Measurements from ENCODE around the gene HECTD1. TPM values are rescaled to one million over a fixed set of nuclear protein-coding genes. Genes with fewer than 3 reads are reported as not detected.

Gene HECTD1
- total and polyA plus RNA-seq, 10 of the 15 experiments (the other 5 are each of a cell fraction or from before 2014, with no cell fraction given): 27.3 to 116 (median 57.7) TPM

DNA sequence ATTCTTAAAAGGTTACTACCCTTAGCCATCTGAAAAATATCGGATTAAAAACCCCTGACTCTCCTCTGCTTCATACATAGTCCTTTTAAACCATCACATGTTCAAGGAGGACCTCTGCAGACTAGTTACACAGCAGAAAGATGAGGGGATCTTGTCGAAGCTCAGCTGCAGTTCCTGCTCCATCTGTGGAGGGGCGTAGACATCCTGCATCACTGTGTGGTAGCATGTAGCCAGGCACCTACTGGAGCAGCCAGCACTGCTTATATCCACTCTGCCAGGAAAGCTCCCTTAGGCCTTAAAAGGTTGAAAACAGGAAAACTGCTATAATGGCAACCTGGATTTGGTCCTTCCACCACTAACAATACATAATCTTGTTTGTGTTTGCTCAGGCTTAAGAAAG is 123.8 kb downstream of the HECTD1 start:
- CTCF ChIA-PET: interaction anchor here (0.7 to 6.8 kb wide), 5 partner anchors 46 to 364 kb away, joined by 3 to 97 read pairs (median 3); no protein-coding TSS in a partner anchor
- POLR2A ChIA-PET: interaction anchor here (0.6 kb wide), 1 partner anchor 85 kb away, joined by 4 read pairs; no protein-coding TSS in a partner anchor

More for the DNA sequence above, 123.8 kb downstream of the HECTD1 start:
- no peaks in the 10 kb centered on the region for H4K20me1 ChIP-seq (ENCODE audit: control insufficient read depth, insufficient read depth)
- DNase-seq (ENCODE audit: low read depth, low spot score): no peak
- 65% methylated on average over 3 of the region's 3 CpGs for WGBS (ENCODE audit: insufficient coverage, insufficient replicate concordance, low lambda C conversion rate, missing lambda C conversion rate)
- no peaks in the 10 kb centered on the region for H3K79me2 ChIP-seq (ENCODE audit: control insufficient read depth, insufficient read depth, low read length)
- no TSS peak for BruUV-seq (replicated peaks)
- no peaks in the 10 kb centered on the region for H3K27me3 ChIP-seq (replicated peaks in 1 of 2; ENCODE audit: control insufficient read depth in 2 of 2, insufficient read depth in 2 of 2, low read length in 1 of 2)
- in situ Hi-C loops (cut with MboI) (loop anchor here (5.0 kb wide), 1 partner anchor 101 kb away; no protein-coding TSS in a partner anchor), intact Hi-C loops (cut with micrococcal nuclease; ENCODE audit: unreplicated experiment) (no loop called here)
- ATAC-seq: peak; percentile 68
- H2AFZ ChIP-seq (ENCODE audit: control insufficient read depth, low read depth, low read length): peak overlapping the region; percentile 2; the same call in 1 of the 2 replicates
- H3K9ac ChIP-seq (ENCODE audit: control insufficient read depth, insufficient read depth, low read length): no peak overlapping the region
- H3K4me2 ChIP-seq (ENCODE audit: control insufficient read depth, insufficient read depth): no peak overlapping the region
- RAD21 ChIA-PET (ENCODE audit: unreplicated experiment): interaction anchor here (1.0 to 2.8 kb wide), 2 partner anchors 103 to 205 kb away, joined by 4 to 41 read pairs; no protein-coding TSS in a partner anchor
- no peak overlapping the region for H3K27ac ChIP-seq (ENCODE audit: control insufficient read depth, insufficient read depth)
- no peaks in the 10 kb centered on the region for H3K36me3 ChIP-seq (ENCODE audit: control insufficient read depth in 2 of 2, insufficient read depth in 2 of 2, low read length in 1 of 2)
- no peak overlapping the region for H3K4me3 ChIP-seq
- SMC1A ChIA-PET (ENCODE audit: uncharacterized antibody, unreplicated experiment): interaction anchor here (1.3 to 3.5 kb wide), 4 partner anchors 10 to 277 kb away, joined by 4 to 34 read pairs (median 14); no protein-coding TSS in a partner anchor
- H3K4me1 ChIP-seq (ENCODE audit: control insufficient read depth, insufficient read depth, low read length): no peaks in the 10 kb centered on the region
- no peaks in the 10 kb centered on the region for H3K9me3 ChIP-seq (replicated peaks; ENCODE audit: control insufficient read depth, insufficient read depth, low read length)
- no peak for FAIRE-seq
- TF ChIP-seq, protein P1, sequence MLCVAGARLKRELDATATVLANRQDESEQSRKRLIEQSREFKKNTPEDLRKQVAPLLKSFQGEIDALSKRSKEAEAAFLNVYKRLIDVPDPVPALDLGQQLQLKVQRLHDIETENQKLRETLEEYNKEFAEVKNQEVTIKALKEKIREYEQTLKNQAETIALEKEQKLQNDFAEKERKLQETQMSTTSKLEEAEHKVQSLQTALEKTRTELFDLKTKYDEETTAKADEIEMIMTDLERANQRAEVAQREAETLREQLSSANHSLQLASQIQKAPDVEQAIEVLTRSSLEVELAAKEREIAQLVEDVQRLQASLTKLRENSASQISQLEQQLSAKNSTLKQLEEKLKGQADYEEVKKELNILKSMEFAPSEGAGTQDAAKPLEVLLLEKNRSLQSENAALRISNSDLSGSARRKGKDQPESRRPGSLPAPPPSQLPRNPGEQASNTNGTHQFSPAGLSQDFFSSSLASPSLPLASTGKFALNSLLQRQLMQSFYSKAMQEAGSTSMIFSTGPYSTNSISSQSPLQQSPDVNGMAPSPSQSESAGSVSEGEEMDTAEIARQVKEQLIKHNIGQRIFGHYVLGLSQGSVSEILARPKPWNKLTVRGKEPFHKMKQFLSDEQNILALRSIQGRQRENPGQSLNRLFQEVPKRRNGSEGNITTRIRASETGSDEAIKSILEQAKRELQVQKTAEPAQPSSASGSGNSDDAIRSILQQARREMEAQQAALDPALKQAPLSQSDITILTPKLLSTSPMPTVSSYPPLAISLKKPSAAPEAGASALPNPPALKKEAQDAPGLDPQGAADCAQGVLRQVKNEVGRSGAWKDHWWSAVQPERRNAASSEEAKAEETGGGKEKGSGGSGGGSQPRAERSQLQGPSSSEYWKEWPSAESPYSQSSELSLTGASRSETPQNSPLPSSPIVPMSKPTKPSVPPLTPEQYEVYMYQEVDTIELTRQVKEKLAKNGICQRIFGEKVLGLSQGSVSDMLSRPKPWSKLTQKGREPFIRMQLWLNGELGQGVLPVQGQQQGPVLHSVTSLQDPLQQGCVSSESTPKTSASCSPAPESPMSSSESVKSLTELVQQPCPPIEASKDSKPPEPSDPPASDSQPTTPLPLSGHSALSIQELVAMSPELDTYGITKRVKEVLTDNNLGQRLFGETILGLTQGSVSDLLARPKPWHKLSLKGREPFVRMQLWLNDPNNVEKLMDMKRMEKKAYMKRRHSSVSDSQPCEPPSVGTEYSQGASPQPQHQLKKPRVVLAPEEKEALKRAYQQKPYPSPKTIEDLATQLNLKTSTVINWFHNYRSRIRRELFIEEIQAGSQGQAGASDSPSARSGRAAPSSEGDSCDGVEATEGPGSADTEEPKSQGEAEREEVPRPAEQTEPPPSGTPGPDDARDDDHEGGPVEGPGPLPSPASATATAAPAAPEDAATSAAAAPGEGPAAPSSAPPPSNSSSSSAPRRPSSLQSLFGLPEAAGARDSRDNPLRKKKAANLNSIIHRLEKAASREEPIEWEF (IDR thresholded peaks at IDR 0.05; ENCODE audit: insufficient replicate concordance, low read depth, low read length): no peak
- TF ChIP-seq BCL11A (IDR thresholded peaks at IDR 0.05; ENCODE audit: low read depth, low read length): no peak
